Measurements from ENCODE around the gene PDE3B.
"Not testable (repeated sequence)": the region's sequence is repeated elsewhere in the genome, so short reads cannot be mapped to it uniquely, and the experiment has no call there.

Gene PDE3B

DNA sequence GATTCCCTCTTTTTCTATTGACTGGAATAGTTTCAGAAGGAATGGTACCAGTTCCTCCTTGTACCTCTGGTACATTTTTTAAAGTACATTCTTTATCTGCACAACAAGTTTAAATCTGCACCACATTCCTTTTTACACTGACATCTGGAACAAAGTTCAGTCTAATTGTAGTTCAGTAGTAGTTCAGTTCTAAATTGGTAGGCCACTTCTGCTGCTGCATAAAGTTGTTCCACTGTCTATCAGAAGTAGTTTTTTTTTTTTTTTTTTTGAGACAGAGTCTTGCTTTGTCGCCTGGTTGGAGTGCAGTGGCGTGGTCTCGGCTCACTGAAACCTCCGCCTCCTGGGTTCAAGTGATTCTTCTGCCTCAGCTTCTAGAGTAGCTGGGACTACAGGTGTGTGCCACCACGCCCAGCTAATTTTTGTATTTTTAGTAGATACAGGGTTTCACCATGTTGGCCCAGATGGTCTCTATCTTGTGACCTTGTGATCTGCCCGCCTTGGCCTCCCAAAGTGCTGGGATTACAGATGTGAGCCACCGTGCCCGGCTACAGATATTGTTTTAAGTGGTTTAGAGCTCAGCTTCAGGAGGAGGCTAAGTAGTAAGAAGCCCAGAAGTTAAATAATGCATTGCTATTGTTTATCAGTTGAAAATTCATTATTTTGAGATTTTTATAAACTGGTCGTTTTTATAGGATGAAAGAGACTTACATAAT lies 115.9 kb downstream of the PDE3B start:
- H3K4me1 Mint-ChIP-seq; H3K36me3 Mint-ChIP-seq; H3K4me3 Mint-ChIP-seq; ATAC-seq (ENCODE audit: low read depth); DNase-seq (ENCODE audit: low spot score in 2 of 2); H3K9me3 Mint-ChIP-seq; H3K27ac Mint-ChIP-seq; H3K27me3 Mint-ChIP-seq: not testable (repeated sequence)

DNA sequence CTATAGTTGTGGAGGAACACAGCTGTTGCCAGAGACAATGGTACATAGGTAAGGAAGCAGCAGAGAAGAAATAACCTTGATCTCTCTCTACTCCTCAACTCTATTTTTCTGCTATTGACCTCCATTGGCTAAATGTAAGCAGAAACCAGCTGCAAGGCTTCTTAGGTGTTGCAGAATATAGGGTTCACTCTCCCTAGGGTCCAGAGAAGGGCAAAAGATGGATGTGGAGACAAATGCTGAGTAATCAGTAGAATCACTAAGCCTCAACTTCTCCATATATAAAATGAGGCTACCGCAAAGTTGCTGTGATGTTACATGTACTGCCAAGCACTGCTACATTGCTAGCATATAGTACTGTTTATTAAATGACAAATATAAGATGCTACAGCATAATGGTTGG lies 120.6 kb downstream of the PDE3B start:
- peak; percentile 1 for ATAC-seq (ENCODE audit: low read depth)
- Mint-ChIP-seq H3K9me3 (no peaks in the 10 kb centered on the region), H3K27ac (no peak overlapping the region), H3K27me3 (no peaks in the 10 kb centered on the region), H3K36me3 (no peaks in the 10 kb centered on the region), H3K4me3 (no peak overlapping the region), H3K4me1 (peaks cover 3% of the 10 kb centered on the region)
- no peak for DNase-seq (ENCODE audit: low spot score in 2 of 2)

DNA sequence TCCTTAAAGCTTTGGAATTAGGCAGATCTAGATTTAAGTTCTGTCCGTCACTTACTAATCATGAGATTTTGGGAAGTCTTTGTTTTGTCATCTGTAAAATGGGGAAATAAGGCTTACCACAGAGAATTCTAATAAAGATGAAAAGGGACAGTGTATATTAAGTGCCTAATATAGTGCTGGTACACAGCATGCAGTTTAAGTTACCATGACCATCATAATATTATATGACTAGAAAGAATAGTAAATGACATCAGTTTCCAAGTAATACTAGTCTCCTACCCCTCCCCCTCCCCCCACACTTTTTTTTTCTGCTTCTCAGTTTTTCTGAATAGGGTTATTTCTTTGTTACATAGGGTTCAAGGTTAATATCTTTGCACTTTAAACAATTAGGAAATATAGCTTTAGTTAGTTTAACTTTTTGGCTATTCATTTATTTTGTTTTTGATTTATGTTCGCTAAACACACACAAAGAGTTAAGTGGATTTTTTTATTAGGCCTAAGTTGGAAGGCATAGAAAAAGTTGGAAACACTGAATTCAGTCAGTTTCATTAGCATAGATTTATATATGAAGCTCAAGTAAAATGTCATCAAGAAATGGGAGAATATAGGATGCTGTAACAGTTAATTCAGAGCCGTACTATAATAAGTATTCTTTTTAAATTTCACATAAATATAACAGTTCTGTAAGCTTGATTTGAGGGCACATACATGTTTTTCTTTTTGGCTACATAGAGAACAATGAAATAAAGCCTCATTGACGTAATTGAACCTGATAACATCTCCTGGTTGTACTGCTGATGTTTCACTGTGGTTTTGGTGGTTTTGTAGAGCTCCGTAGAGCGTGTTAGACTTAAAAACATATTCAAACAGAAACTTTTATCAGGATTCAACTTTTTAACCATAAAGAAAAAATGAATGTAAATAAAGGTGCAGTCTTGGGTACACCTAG lies 121.2 kb downstream of the PDE3B start:
- H3K27ac Mint-ChIP-seq, result peak overlapping the region; percentile 22
- no peaks in the 10 kb centered on the region for H3K27me3 Mint-ChIP-seq
- DNase-seq (ENCODE audit: low spot score in 2 of 2) (peak in 1 of 2 donors; percentile 38), ATAC-seq (ENCODE audit: low read depth) (peak; percentile 94)
- no peaks in the 10 kb centered on the region for H3K9me3 Mint-ChIP-seq
- no peak overlapping the region for H3K4me3 Mint-ChIP-seq
- no peaks in the 10 kb centered on the region for H3K36me3 Mint-ChIP-seq
- H3K4me1 Mint-ChIP-seq, result peaks cover 3% of the 10 kb centered on the region

DNA sequence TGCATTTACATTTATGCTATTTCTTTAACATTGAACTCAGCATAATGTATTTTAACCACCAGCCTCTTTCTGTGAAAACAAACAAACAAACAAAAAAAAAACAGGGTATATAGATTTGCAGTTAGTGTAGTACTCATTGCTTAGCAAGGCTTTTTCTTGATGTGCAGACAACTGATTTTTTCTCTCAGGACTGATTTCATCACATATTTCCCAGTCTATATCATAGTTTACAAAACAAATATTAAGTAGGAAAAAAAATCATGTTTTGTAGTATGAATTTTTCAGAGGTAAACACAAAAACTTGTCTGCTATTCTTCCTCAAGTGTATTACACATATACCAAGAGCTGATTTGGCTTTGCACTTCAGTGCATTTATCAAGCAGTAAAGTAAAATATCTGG lies 123.0 kb downstream of the PDE3B start:
- Mint-ChIP-seq H3K27me3 (peaks cover 1% of the 10 kb centered on the region), H3K36me3 (no peaks in the 10 kb centered on the region), H3K4me1 (peaks cover 3% of the 10 kb centered on the region), H3K27ac (no peak overlapping the region), H3K9me3 (no peaks in the 10 kb centered on the region), H3K4me3 (no peak overlapping the region)
- DNase-seq (ENCODE audit: low spot score in 2 of 2) (no peak), ATAC-seq (ENCODE audit: low read depth) (no peak)

DNA sequence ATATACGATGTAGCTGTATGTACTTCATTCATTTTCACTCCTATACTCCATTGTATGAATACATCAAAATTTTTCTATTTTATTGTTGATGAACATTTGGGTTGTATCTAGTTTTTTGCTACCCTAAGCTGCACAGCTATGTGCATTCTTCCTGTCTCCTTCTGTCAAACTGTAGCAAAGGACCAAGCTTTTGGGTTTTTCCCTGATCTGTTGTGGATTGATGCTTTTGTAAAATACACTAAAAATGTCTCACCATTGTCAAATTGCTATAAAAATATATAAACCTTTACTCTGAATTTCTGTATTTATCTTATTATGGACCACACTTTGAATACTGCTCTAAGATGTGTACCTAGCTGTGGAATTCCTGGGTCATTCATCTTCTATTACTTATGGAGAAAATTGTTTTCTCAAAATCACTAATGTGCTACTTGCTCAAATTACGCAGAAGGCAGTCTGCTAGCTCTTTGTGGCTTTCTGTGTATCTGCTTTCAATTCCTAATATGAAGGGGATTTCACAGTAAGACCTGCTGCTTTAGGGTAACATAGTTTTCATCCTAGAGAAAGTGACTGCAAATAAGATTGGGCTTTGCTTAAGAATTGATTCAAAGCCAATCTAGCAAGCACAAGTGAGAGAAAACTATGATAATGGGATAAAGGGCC lies 125.1 kb downstream of the PDE3B start:
- ATAC-seq (ENCODE audit: low read depth) (peak; percentile 32), DNase-seq (ENCODE audit: low spot score in 2 of 2) (no peak)
- Mint-ChIP-seq H3K4me3 (no peak overlapping the region), H3K27me3 (peaks cover 1% of the 10 kb centered on the region), H3K27ac (no peak overlapping the region), H3K4me1 (peaks cover 3% of the 10 kb centered on the region), H3K9me3 (no peaks in the 10 kb centered on the region), H3K36me3 (no peaks in the 10 kb centered on the region)

DNA sequence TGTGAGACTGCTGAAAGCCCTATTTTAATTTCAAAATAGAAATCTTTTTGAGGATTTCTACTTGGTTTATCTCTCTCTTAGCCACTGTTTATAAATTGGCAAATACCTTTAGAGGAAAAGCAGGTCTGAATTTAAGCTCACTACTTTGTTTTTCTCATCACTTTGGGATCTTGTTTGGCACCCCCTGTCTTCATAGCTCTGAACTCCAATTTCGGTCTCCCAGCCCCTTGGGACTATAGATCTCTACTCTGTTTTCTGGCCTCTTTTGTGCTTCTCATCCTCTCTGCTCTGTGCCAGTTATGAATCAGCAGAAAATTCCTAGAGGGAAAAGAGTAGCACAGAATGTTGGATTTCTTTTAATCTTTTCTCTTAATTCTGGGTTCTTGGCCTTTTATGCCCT lies 130.2 kb downstream of the PDE3B start:
- ATAC-seq (ENCODE audit: low read depth), result peak; percentile 55
- Mint-ChIP-seq H3K4me3 (no peak overlapping the region), H3K4me1 (peaks cover 3% of the 10 kb centered on the region), H3K9me3 (no peaks in the 10 kb centered on the region), H3K27ac (no peak overlapping the region), H3K36me3 (no peaks in the 10 kb centered on the region), H3K27me3 (peaks cover 8% of the 10 kb centered on the region)
- no peak for DNase-seq (ENCODE audit: low spot score in 2 of 2)

DNA sequence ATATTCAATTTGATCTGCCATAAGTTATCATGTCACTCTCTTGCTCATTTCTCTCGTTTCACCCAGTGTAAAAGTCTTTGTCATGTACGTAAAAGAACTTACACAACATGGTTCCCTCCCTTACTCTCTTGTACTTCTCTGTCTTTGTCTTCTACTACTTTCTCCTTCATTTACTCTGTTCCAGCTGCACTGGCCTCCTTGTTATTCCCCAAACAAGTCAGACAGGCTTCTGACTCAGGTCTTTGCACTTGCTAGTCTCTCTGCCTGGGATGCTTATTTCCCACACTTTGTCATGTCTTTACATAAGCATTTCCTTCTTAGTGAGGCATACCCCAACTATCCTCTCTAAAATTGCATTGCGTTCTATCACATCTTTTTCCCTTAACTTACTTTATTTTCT lies 131.1 kb downstream of the PDE3B start:
- H3K36me3 Mint-ChIP-seq, result no peaks in the 10 kb centered on the region
- H3K27me3 Mint-ChIP-seq, result peaks cover 8% of the 10 kb centered on the region
- ATAC-seq (ENCODE audit: low read depth), result no peak
- no peaks in the 10 kb centered on the region for H3K4me1 Mint-ChIP-seq
- no peak for DNase-seq (ENCODE audit: low spot score in 2 of 2)
- H3K4me3 Mint-ChIP-seq, result no peak overlapping the region
- no peak overlapping the region for H3K27ac Mint-ChIP-seq
- H3K9me3 Mint-ChIP-seq, result no peaks in the 10 kb centered on the region

DNA sequence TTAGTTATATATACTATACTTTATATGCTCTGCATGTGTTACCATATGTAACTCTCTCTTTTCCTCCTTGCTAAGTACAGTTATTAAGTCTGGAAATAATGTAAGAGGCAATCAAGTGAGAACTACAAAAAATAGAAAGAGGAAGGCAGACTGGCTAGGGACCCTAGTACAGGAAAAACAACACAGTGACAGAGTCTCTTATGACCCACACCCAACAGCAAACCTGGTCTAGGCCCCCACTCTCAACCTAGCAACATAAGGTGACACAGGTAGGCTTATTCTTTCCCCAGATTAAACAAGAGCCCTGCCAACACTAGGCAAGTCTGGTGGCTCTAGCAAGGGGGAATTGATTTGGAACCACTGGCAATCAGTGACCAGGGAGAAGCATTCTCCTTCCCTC lies 132.3 kb downstream of the PDE3B start:
- DNase-seq (ENCODE audit: low spot score in 2 of 2), result no peak
- no peak for ATAC-seq (ENCODE audit: low read depth)
- H3K4me3 Mint-ChIP-seq, result no peak overlapping the region
- no peak overlapping the region for H3K27ac Mint-ChIP-seq
- no peaks in the 10 kb centered on the region for H3K9me3 Mint-ChIP-seq
- H3K4me1 Mint-ChIP-seq, result no peaks in the 10 kb centered on the region
- peaks cover 6% of the 10 kb centered on the region for H3K27me3 Mint-ChIP-seq
- no peaks in the 10 kb centered on the region for H3K36me3 Mint-ChIP-seq

DNA sequence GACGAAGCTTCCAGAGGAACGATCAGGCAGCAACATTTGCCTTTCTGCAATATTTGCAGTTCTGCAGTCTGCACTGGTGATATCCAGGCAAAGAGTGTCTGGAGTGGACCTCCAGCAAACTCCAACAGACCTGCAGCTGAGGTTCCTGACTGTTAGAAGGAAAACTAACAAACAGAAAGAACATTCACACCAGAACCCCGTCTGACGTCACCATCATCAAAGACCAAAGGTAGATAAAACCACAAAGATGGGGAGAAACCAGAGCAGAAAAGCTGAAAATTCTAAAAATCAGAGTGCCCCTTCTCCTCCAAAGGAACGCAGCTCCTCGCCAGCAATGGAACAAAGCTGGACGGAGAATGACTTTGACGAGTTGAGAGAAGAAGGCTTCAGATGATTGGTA lies 134.9 kb downstream of the PDE3B start:
- H3K27ac Mint-ChIP-seq; H3K36me3 Mint-ChIP-seq; H3K4me1 Mint-ChIP-seq; H3K4me3 Mint-ChIP-seq; H3K27me3 Mint-ChIP-seq; ATAC-seq (ENCODE audit: low read depth); DNase-seq (ENCODE audit: low spot score in 2 of 2); H3K9me3 Mint-ChIP-seq: not testable (repeated sequence)

DNA sequence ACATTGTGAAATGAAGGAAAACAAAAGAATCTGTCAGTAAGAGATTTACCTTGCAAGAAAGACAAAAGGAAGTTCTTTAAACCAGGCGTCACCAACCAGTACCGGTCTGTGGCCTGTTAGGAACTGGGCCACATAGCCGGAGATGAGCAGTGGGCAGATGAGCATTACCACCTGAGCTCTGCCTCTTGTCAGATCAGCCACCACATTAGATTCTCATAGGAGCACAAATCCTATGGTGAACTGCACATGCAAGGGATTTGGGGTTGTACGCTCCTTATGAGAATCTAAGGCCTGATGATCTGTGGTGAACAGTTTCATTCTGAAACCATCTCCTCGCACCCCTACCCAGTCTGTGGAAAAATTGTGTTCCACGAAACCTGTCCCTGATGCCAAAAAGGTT lies 140.2 kb downstream of the PDE3B start:
- Mint-ChIP-seq H3K27ac (peak overlapping the region; percentile 29), H3K9me3 (no peaks in the 10 kb centered on the region), H3K36me3 (no peaks in the 10 kb centered on the region), H3K4me3 (no peak overlapping the region), H3K4me1 (no peaks in the 10 kb centered on the region), H3K27me3 (no peaks in the 10 kb centered on the region)
- DNase-seq (ENCODE audit: low spot score in 2 of 2) (no peak), ATAC-seq (ENCODE audit: low read depth) (no peak)

DNA sequence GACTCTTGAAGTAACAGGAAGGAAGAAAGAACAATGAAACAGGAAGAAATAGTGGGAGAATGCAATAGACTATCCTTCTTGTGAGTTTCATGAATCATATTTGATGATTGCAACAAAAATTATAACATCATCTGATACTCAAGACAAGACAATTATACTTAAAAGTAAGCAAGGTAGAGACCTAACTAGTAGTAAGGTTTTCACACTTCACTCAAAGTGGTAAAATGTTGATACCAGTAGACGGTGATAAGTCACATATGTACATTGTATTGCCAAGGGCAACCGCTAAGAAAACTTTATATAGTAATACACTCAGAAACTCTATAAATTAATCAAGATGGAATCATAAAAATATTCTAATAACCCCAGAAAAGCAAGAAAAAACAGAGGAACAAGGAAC lies 140.6 kb downstream of the PDE3B start:
- ATAC-seq (ENCODE audit: low read depth) (no peak), DNase-seq (ENCODE audit: low spot score in 2 of 2) (no peak)
- Mint-ChIP-seq H3K27ac (peak overlapping the region; percentile 29), H3K4me1 (no peaks in the 10 kb centered on the region), H3K27me3 (no peaks in the 10 kb centered on the region), H3K9me3 (no peaks in the 10 kb centered on the region), H3K36me3 (no peaks in the 10 kb centered on the region), H3K4me3 (no peak overlapping the region)

DNA sequence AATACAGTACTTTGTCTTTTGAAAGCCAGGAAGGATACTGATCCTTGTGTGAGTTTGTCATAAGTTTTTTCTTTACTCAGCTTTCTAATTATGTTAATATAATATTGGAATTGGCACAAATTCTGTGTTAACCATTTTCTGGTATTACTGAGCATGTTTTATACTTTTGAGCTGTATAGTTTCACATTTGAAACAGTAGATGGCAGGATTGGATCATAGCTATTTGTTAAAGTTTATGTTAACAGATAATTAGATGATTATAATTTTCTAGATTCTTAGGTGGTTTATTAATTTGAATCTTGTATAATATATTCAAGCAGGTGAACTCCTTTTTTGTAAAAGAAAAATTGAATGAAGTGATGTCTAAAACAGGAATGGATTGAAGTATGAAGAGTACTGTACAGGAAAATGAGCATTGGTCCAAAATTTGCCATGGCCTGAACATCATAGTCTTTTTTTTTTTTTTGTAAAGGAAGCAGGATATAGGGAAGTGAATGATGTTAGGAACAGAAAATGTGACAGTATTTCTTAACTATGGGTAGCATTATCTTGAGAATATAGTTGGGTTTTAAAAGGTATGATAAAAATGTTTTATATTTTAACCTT lies 146.4 kb downstream of the PDE3B start:
- no peak for ATAC-seq (ENCODE audit: low read depth)

DNA sequence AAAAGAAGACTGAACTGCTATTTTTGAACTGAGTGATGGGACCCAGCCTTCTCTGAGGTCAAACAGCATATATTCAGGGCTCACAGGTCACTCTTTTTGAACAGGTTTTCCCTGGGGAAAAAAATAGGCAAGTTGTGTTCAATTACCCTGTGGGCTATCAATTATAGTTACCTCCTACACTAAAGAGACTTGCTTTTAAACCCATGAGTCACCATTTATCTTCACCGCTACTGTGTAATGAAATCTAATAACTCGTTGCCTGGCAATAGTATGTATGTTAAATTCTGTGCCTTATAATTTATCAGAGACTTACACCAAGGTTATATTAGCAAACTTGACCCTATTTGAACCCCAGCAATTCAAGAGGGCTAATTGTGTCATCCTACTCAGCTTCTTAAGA lies 149.9 kb downstream of the PDE3B start:
- no peak for ATAC-seq (ENCODE audit: low read depth)
- no peaks in the 10 kb centered on the region for H3K4me1 Mint-ChIP-seq

More for the DNA sequence above, 146.4 kb downstream of the PDE3B start:
- no peaks in the 10 kb centered on the region for H3K27me3 Mint-ChIP-seq
- H3K36me3 Mint-ChIP-seq, result no peaks in the 10 kb centered on the region
- H3K4me3 Mint-ChIP-seq, result no peak overlapping the region
- no peak overlapping the region for H3K27ac Mint-ChIP-seq
- no peaks in the 10 kb centered on the region for H3K9me3 Mint-ChIP-seq
- DNase-seq (ENCODE audit: low spot score in 2 of 2), result peak in 1 of 2 donors; percentile 18
- no peaks in the 10 kb centered on the region for H3K4me1 Mint-ChIP-seq

DNA sequence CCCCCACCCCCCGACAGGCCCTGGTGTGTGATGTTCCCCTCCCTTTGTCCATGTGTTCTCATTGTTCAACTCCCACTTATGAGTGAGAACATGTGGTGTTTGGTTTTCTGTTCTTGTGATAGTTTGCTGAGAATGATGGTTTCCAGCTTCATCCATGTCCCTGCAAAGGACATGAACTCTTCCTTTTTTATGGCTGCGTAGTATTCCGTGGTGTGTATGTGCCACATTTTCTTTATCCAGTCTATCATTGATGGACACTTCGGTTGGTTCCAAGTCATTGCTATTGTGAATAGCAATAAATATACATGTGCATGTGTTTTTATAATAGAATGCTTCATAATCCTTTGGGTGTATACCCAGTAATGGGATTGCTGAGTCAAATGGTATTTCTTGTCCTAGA lies 152.4 kb downstream of the PDE3B start:
- H3K36me3 Mint-ChIP-seq; H3K4me3 Mint-ChIP-seq; H3K27ac Mint-ChIP-seq; H3K27me3 Mint-ChIP-seq; H3K9me3 Mint-ChIP-seq; ATAC-seq (ENCODE audit: low read depth); DNase-seq (ENCODE audit: low spot score in 2 of 2); H3K4me1 Mint-ChIP-seq: not testable (repeated sequence)

More for the DNA sequence above, 149.9 kb downstream of the PDE3B start:
- H3K36me3 Mint-ChIP-seq, result peaks cover 5% of the 10 kb centered on the region
- peaks cover 2% of the 10 kb centered on the region for H3K9me3 Mint-ChIP-seq
- no peak for DNase-seq (ENCODE audit: low spot score in 2 of 2)
- H3K27ac Mint-ChIP-seq, result no peak overlapping the region
- H3K4me3 Mint-ChIP-seq, result no peak overlapping the region
- H3K27me3 Mint-ChIP-seq, result peaks cover 3% of the 10 kb centered on the region

Measured in memory B cell (primary cell).